Inferior parietal cortex (tissue), 1 donor: ENCODE results near the gene SMC3.
"Not testable (repeated sequence)": the region's sequence is repeated elsewhere in the genome, so short reads cannot be mapped to it uniquely, and the experiment has no call there.

Experiments
- DNase-seq: peaks from one replicate; pipeline ENCODE4 v3.0.0-alpha.2; 2016; ENCODE audit errors: extremely low spot score

The SMC3 gene

GRCh38 chr10:110625356-110625894 is 57.9 kb downstream of the SMC3 start:
- DNase-seq = no peak

- no peak for DNase-seq
Observed at GRCh38 chr10:110625951-110626855, 58.7 kb downstream of the SMC3 start.

GRCh38 chr10:110628161-110628560 is 60.7 kb downstream of the SMC3 start:
- no peak for DNase-seq

- DNase-seq = no peak
Observed at GRCh38 chr10:110629680-110630191, 62.2 kb downstream of the SMC3 start.

- DNase-seq = no peak
Observed at GRCh38 chr10:110631934-110632333, 64.4 kb downstream of the SMC3 start.

GRCh38 chr10:110632591-110633215 is 65.2 kb downstream of the SMC3 start:
- no peak for DNase-seq

- no peak for DNase-seq
Observed at GRCh38 chr10:110634527-110635209, 67.2 kb downstream of the SMC3 start.

GRCh38 chr10:110636572-110636931 is 69.1 kb downstream of the SMC3 start:
- no peak for DNase-seq

GRCh38 chr10:110636932-110637557 is 69.5 kb downstream of the SMC3 start:
- DNase-seq = no peak

- no peak for DNase-seq
Observed at GRCh38 chr10:110637558-110638053, 70.1 kb downstream of the SMC3 start.

- DNase-seq = no peak
Observed at GRCh38 chr10:110638319-110638718, 70.8 kb downstream of the SMC3 start.

GRCh38 chr10:110639046-110639445 is 71.6 kb downstream of the SMC3 start:
- not testable (repeated sequence) for DNase-seq

- not testable (repeated sequence) for DNase-seq
Observed at GRCh38 chr10:110639858-110640257, 72.4 kb downstream of the SMC3 start.

- no peak for DNase-seq
Observed at GRCh38 chr10:110641256-110641655, 73.8 kb downstream of the SMC3 start.

- no peak for DNase-seq
Observed at GRCh38 chr10:110642204-110643034, 74.9 kb downstream of the SMC3 start.

GRCh38 chr10:110643035-110643652 is 75.6 kb downstream of the SMC3 start:
- DNase-seq = no peak

- no peak for DNase-seq
Observed at GRCh38 chr10:110643653-110644597, 76.4 kb downstream of the SMC3 start, which contains the start of gene RBM20. Gene RBM20 (plus strand): TSS chr10:110644336. CDS start chr10:110644455, 119 bp downstream.

GRCh38 chr10:110644598-110645462 is 77.3 kb downstream of the SMC3 start:
- DNase-seq = no peak
